Vagina (tissue), 2 donors: ENCODE data around the gene SIPA1L3. TPM values are rescaled to one million over a fixed set of nuclear protein-coding genes. Genes with fewer than 3 reads are reported as not detected.

ENCODE experiments used
- DNase-seq, 2 donors: peaks; one replicate each; pipeline ENCODE4 v3.0.0-alpha.2; 2017; ENCODE audit errors: extremely low spot score in 2 of 2
- H3K27ac ChIP-seq: fragments of 200-600 bp; sonication (generic); one replicate; pipeline ENCODE4 v1.5.1; 2019
- H3K27me3 ChIP-seq: fragments of 200-600 bp; sonication (generic); one replicate; pipeline ENCODE4 v1.5.1; 2019
- H3K36me3 ChIP-seq, 2 donors: fragments of 200-600 bp; sonication (generic); one replicate each; pipeline ENCODE4 v1.5.1; 2017 to 2019
- H3K4me1 ChIP-seq: fragments of 200-600 bp; sonication (generic); one replicate; pipeline ENCODE4 v1.5.1; 2019
- H3K4me3 ChIP-seq, 2 donors: fragments of 200-600 bp; sonication (generic); 1 replicate in 1 of 2; 2 replicates in 1 of 2; pipeline ENCODE4 v1.5.1; 2016 to 2019
- H3K9me3 ChIP-seq: fragments of 200-600 bp; sonication (generic); one replicate; pipeline ENCODE4 v1.5.1; 2019
- POLR2A ChIP-seq, 2 donors: fragments of 450-650 bp; IDR thresholded peaks; one replicate each; pipeline ENCODE4 v1.6.1; 2017; ENCODE audit warnings: antibody characterized with exemption in 2 of 2, mild to moderate bottlenecking in 2 of 2, moderate library complexity in 2 of 2
- POLR2AphosphoS5 ChIP-seq, 2 donors: sonication (generic); formaldehyde crosslinking; IDR thresholded peaks; one replicate each; pipeline ENCODE4 v1.9.0; 2017; ENCODE audit warnings: antibody characterized with exemption in 2 of 2, mild to moderate bottlenecking in 2 of 2, low read depth in 1 of 2; ENCODE audit not compliant: insufficient read depth in 1 of 2
- intact Hi-C: fragments of 100-400 bp; cut with DNase I; formaldehyde crosslinking; loops from one replicate; pipeline ENCODE4 v1.15.1; 2023
- total RNA-seq: library from RNA; depleted of rRNA; stranded (reverse); fragments of >200 nt; gene quantifications from one replicate; pipeline ENCODE4 v1.2.3, GENCODE V29; 2016
- TF ChIP-seq, protein P1 (sequence below), 3 experiments: fragments of 450-650 bp in 2 of 3; fragments of 200-600 bp in 1 of 3; sonication (generic) in 1 of 3; IDR thresholded peaks; one replicate each; pipeline ENCODE4 v1.5.1; 2017 to 2019; ENCODE audit warnings: antibody characterized with exemption in 3 of 3, mild to moderate bottlenecking in 2 of 3, moderate library complexity in 2 of 3

Gene SIPA1L3
- total RNA-seq, 1 donor from 2014 or later, result 13.0 TPM

GRCh38 chr19:38071647-38072046 is 164.6 kb downstream of the SIPA1L3 start:
- DNase-seq, result no peak
- no peak for TF ChIP-seq POLR2AphosphoS5 (IDR thresholded peaks at IDR 0.05; ENCODE audit: insufficient read depth in 1 of 2, low read depth in 1 of 2)
- TF ChIP-seq, protein P1, sequence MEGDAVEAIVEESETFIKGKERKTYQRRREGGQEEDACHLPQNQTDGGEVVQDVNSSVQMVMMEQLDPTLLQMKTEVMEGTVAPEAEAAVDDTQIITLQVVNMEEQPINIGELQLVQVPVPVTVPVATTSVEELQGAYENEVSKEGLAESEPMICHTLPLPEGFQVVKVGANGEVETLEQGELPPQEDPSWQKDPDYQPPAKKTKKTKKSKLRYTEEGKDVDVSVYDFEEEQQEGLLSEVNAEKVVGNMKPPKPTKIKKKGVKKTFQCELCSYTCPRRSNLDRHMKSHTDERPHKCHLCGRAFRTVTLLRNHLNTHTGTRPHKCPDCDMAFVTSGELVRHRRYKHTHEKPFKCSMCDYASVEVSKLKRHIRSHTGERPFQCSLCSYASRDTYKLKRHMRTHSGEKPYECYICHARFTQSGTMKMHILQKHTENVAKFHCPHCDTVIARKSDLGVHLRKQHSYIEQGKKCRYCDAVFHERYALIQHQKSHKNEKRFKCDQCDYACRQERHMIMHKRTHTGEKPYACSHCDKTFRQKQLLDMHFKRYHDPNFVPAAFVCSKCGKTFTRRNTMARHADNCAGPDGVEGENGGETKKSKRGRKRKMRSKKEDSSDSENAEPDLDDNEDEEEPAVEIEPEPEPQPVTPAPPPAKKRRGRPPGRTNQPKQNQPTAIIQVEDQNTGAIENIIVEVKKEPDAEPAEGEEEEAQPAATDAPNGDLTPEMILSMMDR (IDR thresholded peaks at IDR 0.05), result no peak
- Histone ChIP-seq H3K4me1 (peaks cover 7% of the 10 kb centered on the region), H3K4me3 (no peak overlapping the region), H3K9me3 (no peaks in the 10 kb centered on the region), H3K36me3 (no peaks in the 10 kb centered on the region), H3K27ac (no peak overlapping the region), H3K27me3 (no peaks in the 10 kb centered on the region)
- intact Hi-C loops, result no loop called here

GRCh38 chr19:38072776-38073750 is 166.1 kb downstream of the SIPA1L3 start:
- H3K27me3 ChIP-seq, result no peaks in the 10 kb centered on the region
- intact Hi-C loops, result no loop called here
- no peaks in the 10 kb centered on the region for H3K36me3 ChIP-seq
- no peak for DNase-seq
- no peak for TF ChIP-seq POLR2A (IDR thresholded peaks at IDR 0.05)
- TF ChIP-seq, protein P1 (IDR thresholded peaks at IDR 0.05), result no peak
- TF ChIP-seq POLR2AphosphoS5 (IDR thresholded peaks at IDR 0.05; ENCODE audit: insufficient read depth in 1 of 2, low read depth in 1 of 2), result no peak
- H3K4me3 ChIP-seq, result no peak overlapping the region
- H3K9me3 ChIP-seq, result no peaks in the 10 kb centered on the region
- H3K27ac ChIP-seq, result no peak overlapping the region
- peaks cover 7% of the 10 kb centered on the region for H3K4me1 ChIP-seq

- no peaks in the 10 kb centered on the region for H3K36me3 ChIP-seq
- no peak for TF ChIP-seq POLR2AphosphoS5 (IDR thresholded peaks at IDR 0.05; ENCODE audit: insufficient read depth in 1 of 2, low read depth in 1 of 2)
- TF ChIP-seq, protein P1 (IDR thresholded peaks at IDR 0.05), result no peak
- no peak for TF ChIP-seq POLR2A (IDR thresholded peaks at IDR 0.05)
Observed at GRCh38 chr19:38073841-38074685, 167.1 kb downstream of the SIPA1L3 start.

GRCh38 chr19:38076337-38076736 is 169.3 kb downstream of the SIPA1L3 start:
- peaks cover 0 to 3% of the 10 kb centered on the region in 2 donors for H3K36me3 ChIP-seq
- H3K4me3 ChIP-seq, result no peak overlapping the region
- TF ChIP-seq POLR2AphosphoS5 (IDR thresholded peaks at IDR 0.05; ENCODE audit: insufficient read depth in 1 of 2, low read depth in 1 of 2) (no peak), POLR2A (IDR thresholded peaks at IDR 0.05) (no peak)
- TF ChIP-seq, protein P1 (IDR thresholded peaks at IDR 0.05), result no peak
- intact Hi-C loops, result no loop called here
- no peaks in the 10 kb centered on the region for H3K9me3 ChIP-seq
- no peak for DNase-seq
- no peaks in the 10 kb centered on the region for H3K27me3 ChIP-seq
- no peaks in the 10 kb centered on the region for H3K4me1 ChIP-seq
- H3K27ac ChIP-seq, result no peak overlapping the region

More at GRCh38 chr19:38073841-38074685, 167.1 kb downstream of the SIPA1L3 start:
- H3K9me3 ChIP-seq, result no peaks in the 10 kb centered on the region
- H3K27ac ChIP-seq, result no peak overlapping the region
- H3K27me3 ChIP-seq, result no peaks in the 10 kb centered on the region
- peaks cover 7% of the 10 kb centered on the region for H3K4me1 ChIP-seq
- DNase-seq, result no peak
- no peak overlapping the region for H3K4me3 ChIP-seq
- intact Hi-C loops, result no loop called here
